ENCODE measurements around the gene STEAP2. TPM values are rescaled to one million over a fixed set of nuclear protein-coding genes. Genes with fewer than 3 reads are reported as not detected.

STEAP2 gene
- total RNA-seq, 2 experiments from 2014 or later, result not detected

DNA sequence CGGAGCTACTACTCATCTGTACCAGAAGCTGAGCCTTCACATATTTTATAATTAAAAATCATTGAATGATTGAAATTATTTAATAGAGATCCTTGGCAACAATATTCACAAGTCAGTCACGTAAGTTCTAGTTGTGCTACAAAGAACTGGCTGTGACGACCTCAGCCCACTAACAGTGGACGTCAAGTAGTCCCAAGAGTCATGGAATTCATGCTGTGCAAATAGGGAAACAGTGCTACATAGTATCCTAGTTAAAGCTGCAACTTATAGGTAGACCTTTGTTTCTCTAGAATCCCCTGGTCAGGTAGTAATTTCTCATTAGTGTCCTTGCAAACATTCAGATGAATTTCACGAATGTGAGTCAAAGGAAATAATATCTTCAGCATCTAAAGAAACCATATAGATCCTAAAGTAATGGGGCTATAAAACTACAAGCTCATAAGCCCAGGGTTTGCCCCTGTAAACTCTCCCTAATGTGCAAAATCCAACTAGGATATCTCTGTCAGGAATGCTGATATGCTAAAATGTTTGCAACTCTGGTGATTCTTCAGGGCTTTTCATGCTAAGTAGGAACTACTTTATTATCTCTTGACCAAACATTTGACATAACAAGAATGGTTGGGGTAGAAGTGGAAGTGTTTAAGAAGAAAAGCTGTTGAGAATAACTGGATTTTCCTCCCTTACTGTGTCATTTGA lies 64.6 kb downstream of the STEAP2 start:
- no peak for TF ChIP-seq EZH2phosphoT487 (IDR thresholded peaks at IDR 0.05; ENCODE audit: borderline replicate concordance, low read depth, low read length)
- TF ChIP-seq, protein P1, sequence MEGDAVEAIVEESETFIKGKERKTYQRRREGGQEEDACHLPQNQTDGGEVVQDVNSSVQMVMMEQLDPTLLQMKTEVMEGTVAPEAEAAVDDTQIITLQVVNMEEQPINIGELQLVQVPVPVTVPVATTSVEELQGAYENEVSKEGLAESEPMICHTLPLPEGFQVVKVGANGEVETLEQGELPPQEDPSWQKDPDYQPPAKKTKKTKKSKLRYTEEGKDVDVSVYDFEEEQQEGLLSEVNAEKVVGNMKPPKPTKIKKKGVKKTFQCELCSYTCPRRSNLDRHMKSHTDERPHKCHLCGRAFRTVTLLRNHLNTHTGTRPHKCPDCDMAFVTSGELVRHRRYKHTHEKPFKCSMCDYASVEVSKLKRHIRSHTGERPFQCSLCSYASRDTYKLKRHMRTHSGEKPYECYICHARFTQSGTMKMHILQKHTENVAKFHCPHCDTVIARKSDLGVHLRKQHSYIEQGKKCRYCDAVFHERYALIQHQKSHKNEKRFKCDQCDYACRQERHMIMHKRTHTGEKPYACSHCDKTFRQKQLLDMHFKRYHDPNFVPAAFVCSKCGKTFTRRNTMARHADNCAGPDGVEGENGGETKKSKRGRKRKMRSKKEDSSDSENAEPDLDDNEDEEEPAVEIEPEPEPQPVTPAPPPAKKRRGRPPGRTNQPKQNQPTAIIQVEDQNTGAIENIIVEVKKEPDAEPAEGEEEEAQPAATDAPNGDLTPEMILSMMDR (conservative IDR thresholded peaks at IDR 0.05; ENCODE audit: low read length), result no peak
- no peak for DNase-seq (ENCODE audit: low spot score)
- no peak overlapping the region for H3K4me3 ChIP-seq (ENCODE audit: low read depth, low read length, poor library complexity, severe bottlenecking)
- BruUV-seq (replicated peaks), result no TSS peak
- no peak overlapping the region for H2AFZ ChIP-seq (ENCODE audit: low read length)
- H4K20me1 ChIP-seq (ENCODE audit: insufficient read depth, low read length), result no peaks in the 10 kb centered on the region
- intact Hi-C loops (cut with micrococcal nuclease; ENCODE audit: unreplicated experiment), result no loop called here
- ChIA-PET POLR2A (interaction anchor here (0.8 to 1.1 kb wide), 2 partner anchors 70 to 144 kb away, joined by 3 to 6 read pairs; no protein-coding TSS in a partner anchor), CTCF (ENCODE audit: unreplicated experiment) (no interaction called here)
- no peak overlapping the region for H3K27ac ChIP-seq (ENCODE audit: low read depth, low read length, poor library complexity, severe bottlenecking)
- no peaks in the 10 kb centered on the region for H3K79me2 ChIP-seq (ENCODE audit: insufficient read depth, low read depth, low read length)
- no peaks in the 10 kb centered on the region for H3K9me3 ChIP-seq (ENCODE audit: low read length)
- H3K4me2 ChIP-seq (ENCODE audit: low read length), result no peak overlapping the region
- no peaks in the 10 kb centered on the region for H3K4me1 ChIP-seq (ENCODE audit: insufficient read depth, low read length, poor library complexity, severe bottlenecking)
- H3K36me3 ChIP-seq (ENCODE audit: insufficient read depth, low read length), result no peaks in the 10 kb centered on the region
- H3K9me2 ChIP-seq (ENCODE audit: insufficient read depth, low read length), result no peaks in the 10 kb centered on the region

Small RNA genes within 50 kb of the gene (small RNA-seq; reads per million reads assigned to genes)
- gene RF00019, result not detected

Other genes with a start within 250 kb of the STEAP2 start
- not detected in 2 replicates for gene STEAP1, start 57.3 kb upstream of the STEAP2 start, total RNA-seq (2014; rRNA removed; shearing (Covaris generic))
- not detected in 2 replicates for gene STEAP1, start 57.3 kb upstream of the STEAP2 start, total RNA-seq (2022)
- gene CFAP69, start 33.4 kb downstream of the STEAP2 start, total RNA-seq (2014; rRNA removed; shearing (Covaris generic)), result not detected in 2 replicates
- not detected in 2 replicates for gene CFAP69, start 33.4 kb downstream of the STEAP2 start, total RNA-seq (2022)
- gene FAM237B, start 109.6 kb downstream of the STEAP2 start, total RNA-seq (2014; rRNA removed; shearing (Covaris generic)), result not detected in 2 replicates
- not detected in 2 replicates for gene FAM237B, start 109.6 kb downstream of the STEAP2 start, total RNA-seq (2022)
- gene GTPBP10, start 135.0 kb downstream of the STEAP2 start, total RNA-seq (2014; rRNA removed; shearing (Covaris generic)), result 13.1 and 16.5 TPM in 2 replicates
- 38.8 and 43.4 TPM in 2 replicates for gene GTPBP10, start 135.0 kb downstream of the STEAP2 start, total RNA-seq (2022)
- gene CLDN12, start 191.7 kb downstream of the STEAP2 start, total RNA-seq (2014; rRNA removed; shearing (Covaris generic)), result 8.2 and 11.0 TPM in 2 replicates
- gene CLDN12, start 191.7 kb downstream of the STEAP2 start, total RNA-seq (2022), result 17.0 and 20.4 TPM in 2 replicates